Measurements from ENCODE around the gene LRP8.

- TF ChIP-seq CTCF (IDR thresholded peaks at IDR 0.05; ENCODE audit: low read depth, low read length) (no peak), POLR2A (IDR thresholded peaks at IDR 0.05; ENCODE audit: extremely low read depth, insufficient read length) (no peak), MYC (IDR thresholded peaks at IDR 0.05; ENCODE audit: low read depth, low read length) (no peak)
- TF ChIP-seq, protein P1, sequence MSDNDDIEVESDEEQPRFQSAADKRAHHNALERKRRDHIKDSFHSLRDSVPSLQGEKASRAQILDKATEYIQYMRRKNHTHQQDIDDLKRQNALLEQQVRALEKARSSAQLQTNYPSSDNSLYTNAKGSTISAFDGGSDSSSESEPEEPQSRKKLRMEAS (IDR thresholded peaks at IDR 0.05; ENCODE audit: low read depth, low read length): no peak
Measured at GRCh38 chr1:53307037-53307436, 20.8 kb downstream of the LRP8 start.
